Measurements from ENCODE around the gene HDAC9. TPM values are rescaled to one million over a fixed set of nuclear protein-coding genes. Genes with fewer than 3 reads are reported as not detected.
A peak's percentile ranks its signal among the peaks of the same experiment; 100 is the strongest.

HDAC9 gene
- total RNA-seq, 2 experiments from 2014 or later = 0.14 to 0.72 TPM

DNA sequence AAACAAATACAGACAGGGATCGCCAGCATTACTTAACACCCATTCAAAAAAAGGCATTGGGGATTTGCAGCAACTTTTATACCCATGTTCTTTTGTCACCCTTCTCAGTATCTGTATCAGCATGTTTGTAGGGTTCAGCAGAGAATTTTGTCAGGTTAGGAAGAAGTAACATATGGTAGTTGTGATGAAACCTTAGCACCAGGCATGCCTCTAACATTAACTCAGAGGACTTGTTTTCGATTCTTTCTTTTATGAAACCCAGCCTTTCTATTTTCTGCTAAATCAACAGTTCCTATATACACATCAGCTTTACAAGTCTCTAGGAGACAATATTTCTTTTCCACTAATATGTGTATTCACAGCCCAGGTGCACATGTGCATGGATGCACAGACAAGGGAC, 22.4 kb upstream of the HDAC9 start:
- no peaks in the 10 kb centered on the region for H3K27me3 Mint-ChIP-seq
- no peaks in the 10 kb centered on the region for H3K4me1 Mint-ChIP-seq
- no peaks in the 10 kb centered on the region for H3K9me3 Mint-ChIP-seq
- no peak overlapping the region for H3K4me3 Mint-ChIP-seq
- DNase-seq = no peak
- H3K36me3 Mint-ChIP-seq = no peaks in the 10 kb centered on the region
- no peak overlapping the region for H3K27ac Mint-ChIP-seq

DNA sequence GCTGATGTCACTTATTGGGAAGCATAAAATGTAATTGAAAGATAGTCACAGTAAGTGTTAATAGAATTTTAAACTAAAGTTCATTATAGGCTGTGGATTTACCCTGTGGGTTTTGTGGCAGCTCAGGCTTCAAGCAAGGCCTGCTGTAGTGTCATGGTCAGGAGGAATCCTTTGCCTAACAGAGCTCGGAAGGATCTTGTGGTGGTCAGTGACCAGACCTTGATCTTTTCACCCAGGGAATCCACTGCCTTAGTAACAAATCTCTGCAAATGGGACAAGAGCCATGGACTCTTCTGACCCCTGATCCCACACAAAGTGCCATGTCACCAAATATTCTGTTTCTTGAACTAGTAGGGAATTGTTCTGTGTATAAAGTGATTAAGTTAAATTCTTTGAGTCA, 20.6 kb upstream of the HDAC9 start:
- Mint-ChIP-seq H3K4me1 (no peaks in the 10 kb centered on the region), H3K27me3 (no peaks in the 10 kb centered on the region), H3K4me3 (no peak overlapping the region), H3K9me3 (no peaks in the 10 kb centered on the region), H3K36me3 (no peaks in the 10 kb centered on the region), H3K27ac (no peak overlapping the region)
- no peak for DNase-seq

DNA sequence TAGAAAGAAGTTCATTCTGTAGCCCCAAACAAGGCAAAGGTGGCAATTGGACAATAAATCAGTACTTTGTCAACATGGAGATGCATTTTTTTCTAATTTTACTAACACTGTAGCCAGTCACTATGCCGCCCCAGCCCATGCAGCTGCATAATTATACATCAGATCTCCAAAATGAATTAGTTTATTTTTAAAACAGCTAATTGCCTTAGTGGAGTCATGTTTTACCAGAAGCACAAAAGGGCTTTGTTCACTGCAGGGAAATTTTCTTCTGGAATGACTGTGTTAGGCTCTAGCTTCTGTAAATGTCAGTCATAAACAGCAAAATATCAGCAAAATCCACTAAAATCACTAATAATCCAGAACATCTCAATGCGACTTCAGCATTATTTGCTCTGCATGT, 20.1 kb upstream of the HDAC9 start:
- H3K4me1 Mint-ChIP-seq = no peaks in the 10 kb centered on the region

DNA sequence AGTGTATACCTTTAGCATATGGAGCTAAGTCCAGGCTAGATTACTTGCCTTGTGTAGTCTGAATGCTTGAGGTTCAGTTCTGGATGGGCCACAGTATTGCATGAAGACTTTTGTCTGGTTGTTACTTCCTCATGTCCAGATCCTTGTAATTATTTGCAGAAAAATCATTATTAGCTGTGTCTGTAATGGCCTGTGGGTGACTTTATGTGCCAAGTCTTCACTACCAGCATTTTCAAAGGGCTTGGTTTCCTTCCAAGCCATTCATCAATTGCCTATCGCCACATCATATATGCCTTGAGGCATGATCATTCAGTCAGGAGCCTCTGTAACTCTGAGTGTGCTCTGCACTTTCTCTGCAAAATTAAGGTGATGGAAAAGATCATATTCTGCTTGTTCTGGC, 13.8 kb upstream of the HDAC9 start:
- no peaks in the 10 kb centered on the region for H3K27me3 Mint-ChIP-seq
- H3K4me1 Mint-ChIP-seq = no peaks in the 10 kb centered on the region
- no peak overlapping the region for H3K27ac Mint-ChIP-seq
- no peaks in the 10 kb centered on the region for H3K36me3 Mint-ChIP-seq
- DNase-seq = no peak
- H3K4me3 Mint-ChIP-seq = no peak overlapping the region
- no peaks in the 10 kb centered on the region for H3K9me3 Mint-ChIP-seq

More for the DNA sequence above, 20.1 kb upstream of the HDAC9 start:
- H3K9me3 Mint-ChIP-seq = no peaks in the 10 kb centered on the region
- DNase-seq = no peak
- no peaks in the 10 kb centered on the region for H3K36me3 Mint-ChIP-seq
- H3K27ac Mint-ChIP-seq = no peak overlapping the region
- no peak overlapping the region for H3K4me3 Mint-ChIP-seq
- no peaks in the 10 kb centered on the region for H3K27me3 Mint-ChIP-seq

DNA sequence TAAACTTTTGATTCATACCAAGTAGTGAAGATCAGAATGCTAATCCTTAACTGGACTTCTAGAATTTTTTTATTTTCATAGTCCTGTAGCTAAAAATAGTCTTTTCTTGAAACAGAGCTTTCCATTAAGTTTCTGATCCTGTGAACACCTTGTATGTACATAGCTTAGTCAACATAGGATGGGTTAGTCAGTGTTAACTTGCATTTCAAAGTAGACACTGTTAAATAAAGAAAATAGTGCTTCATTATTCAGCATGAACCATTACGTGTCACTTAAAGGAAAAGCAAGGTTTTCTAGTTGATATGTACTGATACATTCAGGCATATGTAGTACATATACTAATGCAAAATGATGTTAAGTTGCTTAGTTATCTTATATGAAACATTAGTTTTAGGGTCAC, 7.5 kb upstream of the HDAC9 start:
- DNase-seq = no peak
- H3K4me3 Mint-ChIP-seq = no peak overlapping the region
- no peaks in the 10 kb centered on the region for H3K4me1 Mint-ChIP-seq
- H3K9me3 Mint-ChIP-seq = no peaks in the 10 kb centered on the region
- H3K27me3 Mint-ChIP-seq = no peaks in the 10 kb centered on the region
- no peak overlapping the region for H3K27ac Mint-ChIP-seq
- H3K36me3 Mint-ChIP-seq = no peaks in the 10 kb centered on the region

DNA sequence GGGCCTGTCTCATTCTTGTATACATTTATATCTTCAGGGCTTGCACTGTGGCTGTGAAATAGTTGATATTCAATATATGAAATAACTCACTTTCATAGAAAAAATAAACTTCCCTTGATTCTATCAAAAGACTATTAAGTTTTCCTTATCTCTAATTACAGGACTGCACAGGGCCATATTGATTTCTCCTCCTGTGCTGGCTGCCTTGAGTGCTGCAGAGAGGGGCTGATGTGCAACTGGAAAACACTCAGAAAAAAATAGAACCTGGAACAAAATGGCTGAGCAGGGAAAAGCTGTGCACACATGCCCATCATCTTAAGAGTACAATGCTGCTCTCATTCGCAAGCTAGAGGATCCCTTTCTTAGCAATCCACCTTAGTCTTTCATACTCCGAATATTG, 5.9 kb upstream of the HDAC9 start:
- H3K4me3 Mint-ChIP-seq = no peak overlapping the region
- H3K9me3 Mint-ChIP-seq = no peaks in the 10 kb centered on the region
- no peak for DNase-seq
- no peak overlapping the region for H3K27ac Mint-ChIP-seq
- H3K4me1 Mint-ChIP-seq = no peaks in the 10 kb centered on the region
- no peaks in the 10 kb centered on the region for H3K27me3 Mint-ChIP-seq
- no peaks in the 10 kb centered on the region for H3K36me3 Mint-ChIP-seq

DNA sequence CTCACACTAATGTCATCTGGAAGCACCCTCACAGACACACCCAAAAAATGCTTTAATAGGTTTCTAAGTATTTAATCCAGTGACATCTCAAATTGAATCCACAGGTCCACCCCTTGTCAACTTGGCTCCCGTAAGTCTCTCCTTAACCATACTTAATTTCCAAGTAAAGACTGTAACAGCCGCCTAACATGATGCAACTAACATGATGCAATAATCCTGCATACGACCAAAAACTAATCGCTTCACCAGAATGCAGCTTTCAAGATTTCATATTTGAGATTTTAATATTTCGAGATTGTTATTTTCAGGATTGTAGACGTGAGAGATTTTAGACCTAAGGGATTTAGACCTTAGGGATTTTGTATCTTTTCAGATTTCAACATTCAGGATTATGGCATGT, 3.7 kb upstream of the HDAC9 start:
- no peak overlapping the region for H3K4me3 Mint-ChIP-seq
- no peak for DNase-seq
- no peaks in the 10 kb centered on the region for H3K9me3 Mint-ChIP-seq
- no peaks in the 10 kb centered on the region for H3K36me3 Mint-ChIP-seq
- H3K27ac Mint-ChIP-seq = no peak overlapping the region
- peaks cover 15% of the 10 kb centered on the region for H3K4me1 Mint-ChIP-seq
- H3K27me3 Mint-ChIP-seq = no peaks in the 10 kb centered on the region

DNA sequence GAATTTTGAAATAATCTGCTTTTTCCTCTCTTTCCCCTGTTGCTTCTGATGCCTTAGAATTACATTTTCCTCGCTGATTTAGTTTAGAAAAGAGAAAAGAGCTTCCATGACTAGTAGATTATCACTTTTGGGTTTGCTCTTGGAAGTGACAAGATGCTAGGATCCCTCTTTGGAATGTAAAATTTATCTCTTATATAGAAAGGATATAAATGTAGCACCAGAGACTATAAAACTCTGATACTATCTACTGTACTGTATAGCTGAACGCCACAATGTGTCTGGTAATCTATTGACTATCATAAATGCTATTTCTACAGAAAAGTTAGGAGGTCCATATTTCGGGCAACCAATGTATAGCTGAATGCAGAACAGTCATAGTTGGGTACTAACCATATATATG, 1.1 kb upstream of the HDAC9 start:
- Mint-ChIP-seq H3K4me3 (no peak overlapping the region), H3K27me3 (peaks cover 5% of the 10 kb centered on the region), H3K4me1 (peaks cover 15% of the 10 kb centered on the region), H3K9me3 (no peaks in the 10 kb centered on the region), H3K27ac (no peak overlapping the region), H3K36me3 (no peaks in the 10 kb centered on the region)
- no peak for DNase-seq

DNA sequence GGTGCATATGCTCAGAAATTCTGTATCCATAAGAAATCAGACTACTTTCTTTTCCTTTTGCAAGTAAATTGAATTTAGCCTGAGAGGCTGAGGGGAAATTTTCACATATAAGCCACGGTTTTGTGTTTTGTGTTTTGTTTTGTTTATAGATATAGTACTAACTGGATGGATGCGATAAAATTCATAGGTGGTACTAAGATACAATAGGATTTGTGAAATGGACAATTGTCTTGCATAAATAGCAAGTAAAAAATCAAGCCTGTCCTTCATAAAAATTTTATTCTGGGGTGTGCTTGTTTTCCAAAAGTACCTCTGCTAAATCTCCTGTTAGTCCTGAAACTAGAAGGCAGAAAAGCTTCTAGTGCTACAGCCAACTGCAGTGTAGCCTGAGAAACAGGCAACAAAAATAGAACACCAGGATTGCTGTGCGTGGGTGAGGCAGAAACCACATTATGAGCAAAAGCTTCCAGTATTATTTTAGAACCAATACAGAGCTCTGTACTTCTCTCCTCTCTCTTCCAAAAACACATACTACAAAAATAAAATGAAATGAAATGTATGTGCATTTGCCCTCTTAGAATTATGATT, 634 bp upstream of the HDAC9 start:
- H3K27ac Mint-ChIP-seq = no peak overlapping the region
- peaks cover 15% of the 10 kb centered on the region for H3K4me1 Mint-ChIP-seq
- H3K9me3 Mint-ChIP-seq = no peaks in the 10 kb centered on the region
- no peaks in the 10 kb centered on the region for H3K36me3 Mint-ChIP-seq
- H3K4me3 Mint-ChIP-seq = no peak overlapping the region
- H3K27me3 Mint-ChIP-seq = peaks cover 5% of the 10 kb centered on the region
- DNase-seq = peak; percentile 11

DNA sequence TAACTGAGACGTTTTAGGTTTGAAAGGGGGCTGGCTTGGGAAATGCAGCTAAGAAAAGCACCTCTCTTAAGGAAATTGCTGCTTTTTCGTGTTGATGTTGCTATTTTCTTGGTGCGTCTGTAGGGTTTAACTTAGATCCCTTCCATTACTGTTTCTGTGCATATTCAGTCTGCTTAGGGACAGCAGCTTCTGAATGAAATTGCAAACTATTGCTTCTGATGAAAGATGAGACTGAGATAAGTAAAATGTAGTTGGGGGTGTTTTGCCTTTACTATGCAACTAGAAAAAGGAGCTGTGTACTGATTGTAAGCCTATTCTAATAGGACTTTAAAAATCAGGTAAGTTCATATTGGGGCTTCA, 772 bp downstream of the HDAC9 start:
- Mint-ChIP-seq H3K27me3 (peaks cover 5% of the 10 kb centered on the region), H3K36me3 (no peaks in the 10 kb centered on the region), H3K9me3 (no peaks in the 10 kb centered on the region), H3K4me3 (peak overlapping the region; percentile 51), H3K27ac (no peak overlapping the region), H3K4me1 (peaks cover 15% of the 10 kb centered on the region)
- DNase-seq = no peak

DNA sequence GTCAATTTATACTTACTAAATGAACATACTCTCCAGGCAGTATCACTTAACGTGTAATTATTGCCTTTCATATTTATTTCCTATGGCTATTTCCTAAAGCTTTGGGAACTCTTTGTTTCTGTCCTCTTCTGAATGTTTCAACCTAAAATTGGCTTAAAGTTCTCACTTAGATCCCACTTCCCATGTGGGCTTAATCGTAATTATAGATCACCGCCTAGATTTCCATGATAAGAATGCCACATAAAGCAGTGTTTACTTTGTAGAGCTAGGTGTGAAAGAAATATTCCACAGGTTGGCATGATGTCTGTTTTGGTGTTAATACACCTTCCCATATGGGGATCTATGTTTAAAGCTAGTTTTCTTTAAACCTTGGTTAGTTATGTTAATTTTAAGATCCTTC, 1.5 kb downstream of the HDAC9 start:
- Mint-ChIP-seq H3K4me1 (peaks cover 15% of the 10 kb centered on the region), H3K4me3 (no peak overlapping the region), H3K27ac (no peak overlapping the region), H3K27me3 (peaks cover 5% of the 10 kb centered on the region), H3K9me3 (no peaks in the 10 kb centered on the region), H3K36me3 (no peaks in the 10 kb centered on the region)
- no peak for DNase-seq

DNA sequence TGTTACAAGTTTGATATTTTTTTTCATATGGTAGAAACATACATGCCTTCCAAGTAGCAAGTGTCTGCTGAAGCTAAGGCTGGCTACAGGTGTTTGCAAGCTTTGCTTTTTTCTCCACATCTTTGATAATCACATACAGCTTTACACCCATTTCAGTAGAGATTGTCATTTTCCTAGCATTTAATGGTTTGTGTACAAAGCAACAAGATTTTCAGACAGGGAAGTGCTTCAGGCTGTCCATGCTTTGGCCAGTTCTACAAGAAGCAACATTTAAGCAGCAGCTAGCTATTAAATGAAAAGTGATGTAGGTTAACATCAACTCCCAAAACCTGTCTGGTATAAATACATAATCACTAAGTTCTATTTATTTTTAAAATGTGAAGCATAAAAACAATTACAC, 2.3 kb downstream of the HDAC9 start:
- no peak overlapping the region for H3K27ac Mint-ChIP-seq
- peaks cover 15% of the 10 kb centered on the region for H3K4me1 Mint-ChIP-seq
- no peaks in the 10 kb centered on the region for H3K36me3 Mint-ChIP-seq
- no peak for DNase-seq
- no peak overlapping the region for H3K4me3 Mint-ChIP-seq
- no peaks in the 10 kb centered on the region for H3K9me3 Mint-ChIP-seq
- H3K27me3 Mint-ChIP-seq = peaks cover 5% of the 10 kb centered on the region

DNA sequence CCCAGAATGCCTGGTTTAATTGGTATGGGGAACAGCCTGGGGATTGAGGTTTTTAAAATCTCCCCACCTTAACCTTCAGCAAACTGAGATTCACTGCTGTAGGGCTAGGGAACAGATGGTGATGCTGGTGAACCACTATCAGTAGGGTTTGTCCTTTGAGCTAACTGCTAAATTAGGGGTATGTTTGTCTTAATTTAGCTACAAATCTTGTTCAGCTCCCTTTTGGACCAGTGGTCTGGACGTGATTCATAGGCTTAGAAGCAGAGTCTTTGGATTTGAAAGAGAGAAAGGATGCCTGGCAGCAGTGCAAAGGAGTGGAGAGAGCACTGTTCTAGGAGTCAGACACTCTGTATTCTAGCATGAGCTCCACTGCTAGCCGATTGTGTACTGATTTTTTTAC, 2.8 kb downstream of the HDAC9 start:
- no peak overlapping the region for H3K4me3 Mint-ChIP-seq
- H3K36me3 Mint-ChIP-seq = no peaks in the 10 kb centered on the region
- peaks cover 5% of the 10 kb centered on the region for H3K27me3 Mint-ChIP-seq
- no peak overlapping the region for H3K27ac Mint-ChIP-seq
- H3K9me3 Mint-ChIP-seq = no peaks in the 10 kb centered on the region
- DNase-seq = no peak
- H3K4me1 Mint-ChIP-seq = peaks cover 15% of the 10 kb centered on the region

DNA sequence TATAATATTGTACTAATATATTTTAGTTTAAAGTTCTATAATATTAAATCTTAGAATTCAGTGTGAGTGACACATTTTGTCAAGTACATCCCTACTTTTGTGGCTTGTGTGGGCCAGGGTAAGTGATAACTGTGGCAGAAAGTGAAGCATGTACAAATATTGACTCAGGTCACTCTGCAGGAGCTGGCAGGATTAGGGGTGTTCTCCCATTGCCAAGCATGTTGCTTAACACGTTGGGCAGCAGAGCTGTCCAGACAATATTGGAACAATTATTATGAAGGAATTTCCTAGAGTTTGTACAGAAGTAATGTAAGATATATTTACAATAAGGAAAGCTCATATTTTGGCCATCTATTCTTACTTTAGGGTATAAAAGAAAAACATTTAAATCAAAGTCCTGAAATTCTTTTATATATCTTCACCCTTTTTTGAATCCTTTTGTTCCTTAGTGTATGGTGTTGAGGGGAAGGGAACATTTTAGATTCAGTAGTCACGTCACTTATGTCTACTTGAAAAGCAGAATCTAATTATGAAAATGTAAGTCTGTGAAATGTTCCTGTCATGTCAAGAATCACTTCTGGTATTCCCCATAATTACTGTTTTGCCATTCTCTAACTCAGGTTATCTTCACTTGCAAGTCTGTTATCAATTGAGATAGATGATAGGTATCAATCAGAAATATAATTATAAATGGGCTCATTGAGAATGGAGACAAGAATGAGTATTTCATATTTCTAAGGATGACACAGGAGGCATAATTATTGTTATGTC, 4.0 kb downstream of the HDAC9 start:
- H3K4me3 Mint-ChIP-seq = no peak overlapping the region
- H3K4me1 Mint-ChIP-seq = peaks cover 15% of the 10 kb centered on the region
- no peak overlapping the region for H3K27ac Mint-ChIP-seq
- no peaks in the 10 kb centered on the region for H3K36me3 Mint-ChIP-seq
- H3K27me3 Mint-ChIP-seq = peaks cover 5% of the 10 kb centered on the region
- H3K9me3 Mint-ChIP-seq = no peaks in the 10 kb centered on the region
- no peak for DNase-seq

DNA sequence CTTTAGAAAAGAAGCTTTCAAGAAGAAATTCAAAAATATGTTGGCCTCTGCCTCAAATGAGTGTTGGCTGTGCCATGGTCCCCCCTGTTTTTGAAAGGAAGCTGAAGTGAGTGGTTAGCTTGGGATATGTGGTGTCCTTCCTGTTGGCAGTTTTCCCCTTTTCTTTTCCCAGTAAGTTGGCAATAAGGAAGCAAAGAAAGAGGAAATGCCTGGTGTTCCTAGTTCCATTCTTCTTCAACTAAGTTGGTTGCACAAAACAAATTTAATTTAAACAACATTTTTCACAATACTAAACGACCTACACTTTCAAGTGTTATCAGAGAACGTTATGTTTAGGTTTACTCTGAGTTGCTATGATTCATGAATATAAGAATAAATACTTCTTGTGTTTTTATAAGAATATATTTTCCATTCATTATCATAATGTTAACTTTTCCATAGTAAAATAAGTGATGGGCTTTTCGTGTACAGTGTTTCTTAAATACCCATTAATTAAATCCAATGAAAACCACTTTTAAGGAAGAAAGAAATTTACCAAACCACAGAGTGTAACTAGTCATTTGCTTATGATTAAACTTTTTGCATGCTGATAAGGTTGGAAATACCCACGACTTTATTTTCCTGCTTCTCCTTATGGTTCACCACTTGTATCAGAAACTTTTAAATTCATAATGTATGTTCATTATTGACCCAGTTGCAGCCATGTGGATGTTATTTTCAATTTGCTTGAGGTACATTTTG, 7.7 kb downstream of the HDAC9 start:
- H3K9me3 Mint-ChIP-seq = no peaks in the 10 kb centered on the region
- DNase-seq = no peak
- no peak overlapping the region for H3K27ac Mint-ChIP-seq
- H3K36me3 Mint-ChIP-seq = no peaks in the 10 kb centered on the region
- no peaks in the 10 kb centered on the region for H3K27me3 Mint-ChIP-seq
- H3K4me1 Mint-ChIP-seq = no peaks in the 10 kb centered on the region
- no peak overlapping the region for H3K4me3 Mint-ChIP-seq

DNA sequence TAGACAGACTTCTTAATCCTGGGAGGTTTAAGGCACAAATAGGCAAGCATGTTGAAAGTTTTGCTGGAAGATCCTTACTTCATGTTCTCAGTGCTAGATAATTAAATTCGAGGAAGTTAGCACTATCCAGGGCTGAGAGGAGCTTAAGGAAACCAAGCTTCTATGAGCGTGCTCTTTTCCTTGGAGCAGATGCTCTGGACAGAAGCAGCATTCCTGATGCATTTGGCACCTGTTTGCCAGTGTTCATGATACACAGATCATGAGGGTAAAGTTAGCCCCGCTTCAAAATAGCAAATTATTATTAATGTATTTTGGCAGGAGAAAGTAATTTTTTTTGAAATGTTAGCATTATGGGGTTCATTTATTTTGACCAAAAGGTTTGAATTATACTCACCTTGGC, 9.4 kb downstream of the HDAC9 start:
- H3K36me3 Mint-ChIP-seq = no peaks in the 10 kb centered on the region
- H3K4me1 Mint-ChIP-seq = peaks cover 4% of the 10 kb centered on the region
- no peaks in the 10 kb centered on the region for H3K27me3 Mint-ChIP-seq
- no peaks in the 10 kb centered on the region for H3K9me3 Mint-ChIP-seq
- no peak overlapping the region for H3K27ac Mint-ChIP-seq
- no peak overlapping the region for H3K4me3 Mint-ChIP-seq
- DNase-seq = no peak
